Activated CD8-positive, alpha-beta memory T cell treated with anti-CD3 and anti-CD28 coated beads for 48 hours (primary cell): ENCODE results near the gene S100A6.
"Not testable (repeated sequence)": the region's sequence is repeated elsewhere in the genome, so short reads cannot be mapped to it uniquely, and the experiment has no call there.

ENCODE experiments used
- DNase-seq, 3 experiments: peaks; one replicate each; pipeline ENCODE4 v3.0.0-alpha.2; 2020; ENCODE audit warnings: low read depth in 2 of 3, low spot score in 2 of 3

Gene S100A6

GRCh38 chr1:153535242-153536011 lies at the start of gene S100A6:
Gene S100A6, minus strand, starts transcription at chr1:153535991. Its CDS starts 652 bp downstream, at chr1:153535339.
- DNase-seq, result no peak

GRCh38 chr1:153585006-153585405 lies 49.2 kb upstream of the S100A6 start:
- DNase-seq, result no peak

GRCh38 chr1:153583976-153584375 lies 48.2 kb upstream of the S100A6 start:
- DNase-seq, result no peak

- not testable (repeated sequence) for DNase-seq
These were observed 47.7 kb upstream of the S100A6 start for GRCh38 chr1:153583514-153583913.

GRCh38 chr1:153582836-153583235 lies 47.0 kb upstream of the S100A6 start:
- DNase-seq, result not testable (repeated sequence)

- DNase-seq, result no peak
These were observed 43.1 kb upstream of the S100A6 start for GRCh38 chr1:153578936-153579335.

- DNase-seq, result no peak
These were observed 42.7 kb upstream of the S100A6 start for GRCh38 chr1:153578490-153578889.

- DNase-seq, result no peak
These were observed 41.8 kb upstream of the S100A6 start for GRCh38 chr1:153577624-153578051.

GRCh38 chr1:153577138-153577537 lies 41.3 kb upstream of the S100A6 start:
- no peak for DNase-seq

GRCh38 chr1:153575497-153575896 lies 39.7 kb upstream of the S100A6 start:
- not testable (repeated sequence) for DNase-seq

- DNase-seq, result not testable (repeated sequence)
These were observed 39.3 kb upstream of the S100A6 start for GRCh38 chr1:153575081-153575491.

- no peak for DNase-seq
These were observed 37.6 kb upstream of the S100A6 start for GRCh38 chr1:153573351-153573750.

- DNase-seq, result peak in 1 of 3 experiments; percentile 38
These were observed 36.8 kb upstream of the S100A6 start for GRCh38 chr1:153572569-153573015.

GRCh38 chr1:153571706-153572105 lies 35.9 kb upstream of the S100A6 start:
- DNase-seq, result no peak

- DNase-seq, result no peak
These were observed 35.1 kb upstream of the S100A6 start for GRCh38 chr1:153570874-153571273.

- DNase-seq, result no peak
These were observed 33.7 kb upstream of the S100A6 start for GRCh38 chr1:153569465-153569864.

GRCh38 chr1:153568367-153569099 lies 32.7 kb upstream of the S100A6 start:
- DNase-seq, result peak; percentile 64 to 83 (median 79)

GRCh38 chr1:153567621-153568366 lies 32.0 kb upstream of the S100A6 start:
- peak in 1 of 3 experiments; percentile 30 for DNase-seq

- peak; percentile 65 to 71 (median 71) for DNase-seq
These were observed 30.9 kb upstream of the S100A6 start for GRCh38 chr1:153566414-153567371.
